Subcutaneous abdominal adipose tissue (tissue), 5 donors: ENCODE measurements around the gene EBF3.

Source experiments
- H3K27ac ChIP-seq: one replicate; pipeline ENCODE4 v1.7.0; 2013; ENCODE audit warnings: low read depth, mild to moderate bottlenecking, inconsistent platforms, low read length, moderate library complexity
- H3K27me3 ChIP-seq, 5 donors: one replicate each; pipeline ENCODE4 v1.7.0; 2013; ENCODE audit warnings: low read length in 5 of 5, inconsistent platforms in 1 of 5; ENCODE audit not compliant: control insufficient read depth in 5 of 5, insufficient read depth in 4 of 5
- H3K36me3 ChIP-seq, 5 donors: one replicate each; pipeline ENCODE4 v1.7.0; 2013; ENCODE audit warnings: low read length in 5 of 5; ENCODE audit not compliant: control insufficient read depth in 5 of 5, insufficient read depth in 5 of 5
- H3K4me1 ChIP-seq, 5 donors: one replicate each; pipeline ENCODE4 v1.7.0; 2013; ENCODE audit warnings: low read length in 5 of 5, mild to moderate bottlenecking in 3 of 5, moderate library complexity in 1 of 5; ENCODE audit not compliant: control insufficient read depth in 5 of 5, insufficient read depth in 5 of 5
- H3K4me3 ChIP-seq, 5 donors: one replicate each; pipeline ENCODE4 v1.7.0; 2013; ENCODE audit warnings: low read length in 5 of 5, low read depth in 1 of 5
- H3K9ac ChIP-seq, 5 donors: one replicate each; pipeline ENCODE4 v1.7.0; 2013; ENCODE audit warnings: low read length in 5 of 5, mild to moderate bottlenecking in 4 of 5, moderate library complexity in 3 of 5
- H3K9me3 ChIP-seq, 5 donors: one replicate each; pipeline ENCODE4 v1.7.0; 2013; ENCODE audit warnings: low read length in 5 of 5; ENCODE audit not compliant: control insufficient read depth in 5 of 5
- donor health status: healthy.
- donor health status: healthy.
- donor health status: healthy.
- donor health status: healthy.
- donor health status: healthy.

Gene EBF3

DNA sequence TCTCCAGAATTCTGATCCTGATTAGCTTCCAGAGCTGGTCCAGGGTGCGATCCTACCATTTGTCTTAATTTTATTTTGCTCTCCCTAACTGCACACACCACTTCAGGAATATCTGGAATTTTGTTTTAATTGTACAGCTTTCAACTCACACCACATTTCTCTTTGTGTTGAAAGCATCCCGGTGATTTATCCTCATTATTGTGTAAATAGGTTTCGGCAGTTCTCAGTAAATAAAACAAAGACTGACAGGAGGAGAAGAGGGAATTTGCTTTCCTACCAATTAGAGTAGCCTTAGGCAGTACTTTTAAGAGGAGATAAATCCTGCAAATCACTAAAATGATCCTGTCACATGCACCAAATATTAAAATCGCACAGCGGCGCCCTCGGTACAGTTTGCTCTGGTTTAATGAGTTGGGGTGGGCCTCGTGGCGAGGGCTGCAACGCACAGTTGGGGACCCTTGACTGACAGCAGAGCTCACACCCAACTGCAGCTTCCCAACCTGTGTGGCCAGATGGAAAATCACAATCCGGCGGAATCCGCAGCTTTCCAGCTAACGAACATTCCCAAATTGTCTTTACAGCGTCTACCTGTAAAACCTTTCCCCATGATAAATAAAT lies 62.6 kb downstream of the EBF3 start:
- Histone ChIP-seq H3K4me1 (peaks cover 0 to 17% (median 7%) of the 10 kb centered on the region in 5 donors), H3K36me3 (peaks cover 0 to 6% (median 3%) of the 10 kb centered on the region in 5 donors), H3K4me3 (no peak overlapping the region), H3K27me3 (no peaks in the 10 kb centered on the region), H3K9me3 (no peaks in the 10 kb centered on the region), H3K27ac (no peak overlapping the region), H3K9ac (no peak overlapping the region)

DNA sequence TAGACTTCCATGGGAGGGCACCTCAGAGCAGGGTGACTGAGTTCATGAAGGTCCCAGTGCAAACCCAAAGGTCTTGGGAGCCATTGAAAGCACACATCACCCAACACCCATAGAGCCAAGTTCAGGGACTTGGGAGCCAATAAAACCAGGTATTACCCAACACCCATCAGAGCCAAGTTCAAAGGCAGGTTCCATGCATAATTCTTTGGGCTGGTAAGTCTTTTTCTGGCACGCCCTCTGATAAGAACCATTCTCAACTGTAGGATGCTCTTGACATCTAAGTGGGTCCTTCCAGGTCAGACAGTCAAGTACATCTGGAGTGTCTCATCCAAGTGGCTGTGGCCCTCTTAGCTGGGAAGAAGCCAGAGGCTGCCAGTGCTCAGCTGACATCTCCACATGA lies 63.2 kb downstream of the EBF3 start:
- no peaks in the 10 kb centered on the region for H3K27me3 ChIP-seq
- no peak overlapping the region for H3K27ac ChIP-seq
- peaks cover 0 to 6% (median 3%) of the 10 kb centered on the region in 5 donors for H3K36me3 ChIP-seq
- no peaks in the 10 kb centered on the region for H3K9me3 ChIP-seq
- H3K4me1 ChIP-seq = peaks cover 0 to 19% (median 3%) of the 10 kb centered on the region in 5 donors
- H3K9ac ChIP-seq = no peak overlapping the region
- no peak overlapping the region for H3K4me3 ChIP-seq

GRCh38 chr10:129899276-129900130 lies 64.6 kb downstream of the EBF3 start:
- Histone ChIP-seq H3K27me3 (no peaks in the 10 kb centered on the region), H3K4me1 (peaks cover 7 to 27% (median 8%) of the 10 kb centered on the region in 5 donors), H3K9ac (no peak overlapping the region), H3K4me3 (no peak overlapping the region), H3K36me3 (peaks cover 0 to 6% (median 3%) of the 10 kb centered on the region in 5 donors), H3K9me3 (no peaks in the 10 kb centered on the region), H3K27ac (no peak overlapping the region)

- peaks cover 0 to 6% (median 3%) of the 10 kb centered on the region in 5 donors for H3K36me3 ChIP-seq
- H3K9ac ChIP-seq = no peak overlapping the region
- H3K9me3 ChIP-seq = no peaks in the 10 kb centered on the region
- H3K27ac ChIP-seq = no peak overlapping the region
- peaks cover 11 to 34% (median 15%) of the 10 kb centered on the region in 5 donors for H3K4me1 ChIP-seq
- no peaks in the 10 kb centered on the region for H3K27me3 ChIP-seq
- H3K4me3 ChIP-seq = no peak overlapping the region
Observed at GRCh38 chr10:129898706-129899268, 65.3 kb downstream of the EBF3 start.

GRCh38 chr10:129897871-129898626 lies 66.0 kb downstream of the EBF3 start:
- Histone ChIP-seq H3K27ac (no peak overlapping the region), H3K27me3 (no peaks in the 10 kb centered on the region), H3K9me3 (no peaks in the 10 kb centered on the region), H3K4me3 (no peak overlapping the region), H3K9ac (no peak overlapping the region), H3K36me3 (peaks cover 0 to 6% (median 3%) of the 10 kb centered on the region in 5 donors), H3K4me1 (peaks cover 11 to 42% (median 22%) of the 10 kb centered on the region in 5 donors)

DNA sequence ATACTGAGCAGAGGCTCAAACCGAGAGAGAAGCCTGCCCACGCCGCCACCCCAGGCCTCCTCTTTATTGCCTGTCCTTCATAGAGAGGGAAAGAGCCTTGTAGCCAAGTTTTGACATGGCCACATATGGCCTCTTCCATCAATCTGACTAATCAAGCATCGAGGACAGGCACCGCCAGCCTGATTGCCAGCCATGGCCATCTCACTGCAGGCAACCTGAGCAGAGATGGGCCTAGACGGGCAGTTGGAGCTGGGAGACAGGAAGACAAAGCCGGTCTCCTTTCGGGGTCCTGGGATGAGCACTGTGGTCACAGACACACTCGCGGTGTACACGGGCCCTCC lies 67.2 kb downstream of the EBF3 start:
- Histone ChIP-seq H3K4me1 (peaks cover 11 to 54% (median 34%) of the 10 kb centered on the region in 5 donors), H3K4me3 (no peak overlapping the region), H3K27ac (no peak overlapping the region), H3K9ac (no peak overlapping the region), H3K27me3 (no peaks in the 10 kb centered on the region), H3K9me3 (no peaks in the 10 kb centered on the region), H3K36me3 (no peaks in the 10 kb centered on the region)

GRCh38 chr10:129896136-129896859 lies 67.8 kb downstream of the EBF3 start:
- Histone ChIP-seq H3K27me3 (no peaks in the 10 kb centered on the region), H3K9ac (no peak overlapping the region), H3K4me3 (no peak overlapping the region), H3K36me3 (no peaks in the 10 kb centered on the region), H3K4me1 (peaks cover 11 to 59% (median 38%) of the 10 kb centered on the region in 5 donors), H3K27ac (no peak overlapping the region), H3K9me3 (no peaks in the 10 kb centered on the region)

GRCh38 chr10:129895811-129896135 lies 68.3 kb downstream of the EBF3 start:
- Histone ChIP-seq H3K9me3 (no peaks in the 10 kb centered on the region), H3K36me3 (no peaks in the 10 kb centered on the region), H3K27me3 (no peaks in the 10 kb centered on the region), H3K9ac (no peak overlapping the region), H3K27ac (no peak overlapping the region), H3K4me3 (no peak overlapping the region), H3K4me1 (peaks cover 11 to 62% (median 41%) of the 10 kb centered on the region in 5 donors)

DNA sequence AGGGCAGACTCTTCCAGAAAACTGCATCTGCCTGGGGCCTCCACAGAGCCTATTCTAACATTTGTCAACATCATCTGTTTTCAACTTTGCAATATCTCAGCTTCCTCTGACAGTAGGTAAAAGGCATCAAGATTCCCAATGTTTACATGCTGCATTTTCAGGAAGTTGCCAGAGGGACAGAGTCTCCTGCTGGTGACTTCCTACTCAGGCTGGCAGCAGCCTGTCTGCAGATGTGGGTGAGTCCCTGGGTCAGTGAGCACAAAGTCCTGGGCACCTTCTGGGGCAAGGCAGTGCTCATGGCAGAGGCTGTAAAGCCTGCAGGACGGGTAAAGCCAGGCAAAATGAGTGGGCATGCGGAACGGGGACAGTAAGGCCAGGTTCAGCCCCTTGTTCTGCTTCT lies 69.4 kb downstream of the EBF3 start:
- H3K9ac ChIP-seq = no peak overlapping the region
- H3K9me3 ChIP-seq = no peaks in the 10 kb centered on the region
- H3K27ac ChIP-seq = peak overlapping the region; percentile 48
- H3K36me3 ChIP-seq = no peaks in the 10 kb centered on the region
- H3K4me1 ChIP-seq = peaks cover 11 to 66% (median 45%) of the 10 kb centered on the region in 5 donors
- H3K27me3 ChIP-seq = no peaks in the 10 kb centered on the region
- no peak overlapping the region for H3K4me3 ChIP-seq
